Activated naive CD8-positive, alpha-beta T cell treated with anti-CD3 and anti-CD28 coated beads, Interleukin-2, amount 10 ng/mL, durations not matched to agents 7 days and 5 days (primary cell): ENCODE measurements around the gene PLEKHA5. TPM values are rescaled to one million over a fixed set of nuclear protein-coding genes. Genes with fewer than 3 reads are reported as not detected.

ENCODE experiments used
- ATAC-seq: fragments of 150-1000 bp; cut with Tn5 transposase; one replicate; pipeline ENCODE4 v1.10.0; 2021; ENCODE audit warnings: low read depth, moderate library complexity
- POLR2A ChIA-PET: fragments of 350-600 bp; sonication (Branson Sonifier 250); formaldehyde crosslinking; loops from one replicate; lab custom pipeline; 2021; ENCODE audit warnings: antibody characterized with exemption; lab: Charles Lee
- DNase-seq: peaks from one replicate; pipeline ENCODE4 v3.0.0; 2021
- H3K27ac Mint-ChIP-seq: one replicate; pipeline ENCODE4 v1.8.0; 2022; ENCODE audit warnings: mild to moderate bottlenecking, mixed read lengths
- H3K27me3 Mint-ChIP-seq: one replicate; pipeline ENCODE4 v1.8.0; 2022; ENCODE audit warnings: mild to moderate bottlenecking, moderate library complexity, mixed read lengths
- H3K36me3 Mint-ChIP-seq: one replicate; pipeline ENCODE4 v1.8.0; 2021; ENCODE audit warnings: mild to moderate bottlenecking, mixed read lengths
- H3K4me1 Mint-ChIP-seq: one replicate; pipeline ENCODE4 v1.8.0; 2021; ENCODE audit warnings: mixed read lengths
- H3K4me3 Mint-ChIP-seq: one replicate; pipeline ENCODE4 v1.8.0; 2022; ENCODE audit warnings: mild to moderate bottlenecking, moderate library complexity, mixed read lengths
- H3K9me3 Mint-ChIP-seq: one replicate; pipeline ENCODE4 v1.8.0; 2021; ENCODE audit warnings: mixed read lengths
- total RNA-seq, 2 experiments: library from RNA; stranded (reverse); gene quantifications; one replicate each; pipeline ENCODE4 v1.2.3, GENCODE V29; 2021

PLEKHA5 gene
- total RNA-seq, 2 experiments from 2014 or later, result 4.4 to 5.5 TPM

DNA sequence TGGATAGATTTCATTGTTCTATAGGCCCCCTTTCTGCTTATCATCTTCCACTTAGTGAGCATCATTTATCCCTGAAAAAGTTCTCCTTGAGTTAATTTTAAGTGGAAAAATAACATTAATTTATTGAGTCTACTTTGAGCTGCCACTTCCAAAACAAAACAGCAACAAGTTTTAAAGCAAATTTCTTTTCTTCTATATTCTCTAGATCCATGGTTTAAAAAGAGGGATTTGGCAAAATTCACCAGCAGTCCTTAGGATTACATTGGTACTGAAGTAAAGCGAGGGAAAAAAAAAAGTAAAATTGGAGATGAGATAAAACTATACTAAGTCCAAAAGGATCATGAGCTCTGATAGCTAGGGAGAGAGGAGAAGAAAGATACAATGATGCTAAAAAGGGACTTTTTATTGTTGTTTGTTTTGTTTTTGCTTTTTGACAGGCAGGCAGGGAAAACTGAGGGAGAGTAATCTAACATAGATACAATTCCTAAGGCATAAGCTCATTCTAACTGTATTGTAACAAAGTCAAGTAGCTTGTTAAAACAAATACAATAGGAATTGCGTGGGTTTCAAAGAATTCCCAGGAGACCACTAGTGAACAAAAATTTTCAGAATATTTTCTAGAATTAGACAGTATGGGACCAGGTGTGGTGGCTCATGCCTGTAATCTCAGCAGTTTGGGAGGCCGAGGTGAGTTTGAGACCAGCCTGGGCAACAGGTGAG is 19.2 kb upstream of the PLEKHA5 start:
- Mint-ChIP-seq H3K9me3 (no peaks in the 10 kb centered on the region), H3K36me3 (no peaks in the 10 kb centered on the region), H3K4me3 (no peak overlapping the region), H3K27me3 (peaks cover 5% of the 10 kb centered on the region), H3K4me1 (no peaks in the 10 kb centered on the region), H3K27ac (no peak overlapping the region)
- ATAC-seq (no peak), DNase-seq (no peak)
- POLR2A ChIA-PET, result no interaction called here

DNA sequence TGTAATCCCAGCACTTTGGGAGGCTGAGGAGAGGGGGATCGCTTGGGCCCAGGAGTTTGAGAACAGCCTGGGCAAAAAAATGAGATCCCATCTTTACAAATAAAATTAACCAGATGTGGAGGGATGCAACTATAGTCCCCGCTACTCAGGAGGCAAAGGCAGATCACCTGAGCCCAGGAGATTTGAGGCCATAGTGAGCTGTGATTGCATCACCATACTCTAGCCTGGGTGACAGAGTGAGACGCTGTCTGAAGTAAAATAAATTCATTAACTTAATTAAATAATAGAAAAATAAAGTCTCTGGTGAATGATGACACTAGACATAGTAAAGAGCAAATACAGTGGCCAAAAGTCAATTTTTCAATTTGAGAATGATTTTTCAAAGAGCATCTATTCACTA is 16.1 kb upstream of the PLEKHA5 start:
- Mint-ChIP-seq H3K9me3 (no peaks in the 10 kb centered on the region), H3K4me3 (no peak overlapping the region), H3K27ac (no peak overlapping the region), H3K4me1 (no peaks in the 10 kb centered on the region), H3K27me3 (peaks cover 5% of the 10 kb centered on the region), H3K36me3 (no peaks in the 10 kb centered on the region)
- POLR2A ChIA-PET, result no interaction called here
- ATAC-seq, result no peak
- no peak for DNase-seq

- ATAC-seq, result no peak
- Mint-ChIP-seq H3K27ac (no peak overlapping the region), H3K27me3 (peaks cover 8% of the 10 kb centered on the region), H3K36me3 (no peaks in the 10 kb centered on the region), H3K4me3 (no peak overlapping the region), H3K9me3 (no peaks in the 10 kb centered on the region), H3K4me1 (no peaks in the 10 kb centered on the region)
- POLR2A ChIA-PET, result no interaction called here
- no peak for DNase-seq
Observed at GRCh38 chr12:19115285-19115684, 14.2 kb upstream of the PLEKHA5 start.

GRCh38 chr12:19119440-19119839 is 10.1 kb upstream of the PLEKHA5 start:
- no peak overlapping the region for H3K4me3 Mint-ChIP-seq

DNA sequence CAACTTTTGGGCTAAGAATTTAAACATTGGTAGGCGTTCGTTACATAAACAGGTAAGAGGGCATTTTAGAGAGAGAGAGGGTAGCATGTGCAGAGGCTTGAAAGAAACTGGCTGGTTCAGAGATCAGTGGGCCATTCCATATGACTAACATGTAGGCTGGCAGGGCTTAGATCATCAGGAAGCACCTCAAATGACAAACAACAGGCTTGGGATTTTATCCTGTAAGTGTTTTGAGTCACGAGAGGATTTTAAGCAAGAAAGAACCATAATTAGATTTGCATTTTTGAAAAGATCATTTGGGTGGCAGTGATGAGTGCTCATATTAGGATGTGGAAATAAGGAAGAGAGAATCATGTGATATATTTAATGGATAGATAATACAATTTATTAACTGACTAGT is 8.7 kb upstream of the PLEKHA5 start:
- H3K4me1 Mint-ChIP-seq, result no peaks in the 10 kb centered on the region
- no peak overlapping the region for H3K4me3 Mint-ChIP-seq
- DNase-seq (no peak), ATAC-seq (no peak)
- no peak overlapping the region for H3K27ac Mint-ChIP-seq
- no peaks in the 10 kb centered on the region for H3K36me3 Mint-ChIP-seq
- H3K9me3 Mint-ChIP-seq, result no peaks in the 10 kb centered on the region
- POLR2A ChIA-PET, result no interaction called here
- peaks cover 5% of the 10 kb centered on the region for H3K27me3 Mint-ChIP-seq

More at GRCh38 chr12:19119440-19119839, 10.1 kb upstream of the PLEKHA5 start:
- ATAC-seq (no peak), DNase-seq (no peak)
- no peaks in the 10 kb centered on the region for H3K9me3 Mint-ChIP-seq
- POLR2A ChIA-PET, result no interaction called here
- H3K36me3 Mint-ChIP-seq, result no peaks in the 10 kb centered on the region
- H3K27me3 Mint-ChIP-seq, result peaks cover 5% of the 10 kb centered on the region
- no peak overlapping the region for H3K27ac Mint-ChIP-seq
- H3K4me1 Mint-ChIP-seq, result no peaks in the 10 kb centered on the region

DNA sequence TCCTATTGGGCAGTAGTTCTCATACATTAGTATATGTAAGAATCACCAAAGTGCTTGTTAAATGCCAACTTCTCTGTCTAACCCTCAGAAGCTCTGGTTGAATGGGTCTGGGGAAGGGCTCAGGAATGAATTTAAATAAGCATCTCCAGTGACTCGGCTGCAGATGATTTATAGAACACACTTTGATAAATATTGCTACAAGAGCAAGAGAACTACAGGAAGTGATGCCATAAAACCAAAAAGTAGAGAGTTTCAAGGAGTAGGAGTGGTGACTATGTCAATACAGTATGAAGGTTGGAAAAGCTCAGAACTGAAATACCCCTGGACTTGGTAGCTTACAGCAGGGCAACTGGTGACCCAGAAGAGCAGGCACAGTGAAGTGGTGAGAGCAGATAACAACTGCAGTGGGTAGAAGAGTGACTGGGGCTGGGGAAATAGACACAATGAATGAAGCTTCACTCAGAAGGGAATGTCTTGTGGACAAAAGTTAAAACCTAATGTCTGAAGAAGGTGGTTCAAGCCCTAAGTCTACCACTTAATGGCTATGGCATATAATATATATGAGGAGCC is 8.0 kb upstream of the PLEKHA5 start:
- no peak for DNase-seq
- Mint-ChIP-seq H3K4me3 (no peak overlapping the region), H3K9me3 (no peaks in the 10 kb centered on the region), H3K27ac (no peak overlapping the region), H3K27me3 (peaks cover 5% of the 10 kb centered on the region), H3K4me1 (no peaks in the 10 kb centered on the region), H3K36me3 (no peaks in the 10 kb centered on the region)
- ATAC-seq, result no peak
- POLR2A ChIA-PET, result no interaction called here

DNA sequence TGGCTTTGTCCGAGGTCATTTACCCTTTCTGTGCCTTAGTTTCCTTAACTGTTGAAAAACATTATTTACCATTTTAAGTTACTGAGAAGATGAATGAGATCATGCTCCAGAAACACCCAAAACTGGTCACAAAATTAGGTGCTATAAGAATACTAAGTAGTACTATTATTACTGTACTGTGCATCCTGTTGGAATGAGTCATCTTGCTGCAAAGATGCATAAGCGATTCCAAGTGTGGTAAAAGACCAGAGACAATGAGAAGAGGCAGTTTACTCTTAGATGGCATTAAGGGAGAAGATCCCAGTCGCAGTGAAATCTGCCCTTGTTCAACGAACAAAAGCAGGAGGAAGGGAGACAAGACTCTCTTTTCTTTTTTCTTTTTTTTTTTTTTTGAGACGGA is 4.2 kb upstream of the PLEKHA5 start:
- no peak overlapping the region for H3K4me3 Mint-ChIP-seq

GRCh38 chr12:19127270-19127669 is 2.3 kb upstream of the PLEKHA5 start:
- Mint-ChIP-seq H3K4me3 (no peak overlapping the region), H3K4me1 (peaks cover 11% of the 10 kb centered on the region), H3K27ac (no peak overlapping the region), H3K27me3 (peaks cover 29% of the 10 kb centered on the region), H3K36me3 (no peaks in the 10 kb centered on the region), H3K9me3 (peaks cover 5% of the 10 kb centered on the region)
- DNase-seq (no peak), ATAC-seq (no peak)
- POLR2A ChIA-PET, result no interaction called here

More for the DNA sequence above, 4.2 kb upstream of the PLEKHA5 start:
- ATAC-seq, result no peak
- Mint-ChIP-seq H3K36me3 (no peaks in the 10 kb centered on the region), H3K9me3 (peaks cover 5% of the 10 kb centered on the region), H3K27me3 (peaks cover 18% of the 10 kb centered on the region), H3K4me1 (peaks cover 3% of the 10 kb centered on the region), H3K27ac (no peak overlapping the region)
- no peak for DNase-seq
- POLR2A ChIA-PET, result no interaction called here

DNA sequence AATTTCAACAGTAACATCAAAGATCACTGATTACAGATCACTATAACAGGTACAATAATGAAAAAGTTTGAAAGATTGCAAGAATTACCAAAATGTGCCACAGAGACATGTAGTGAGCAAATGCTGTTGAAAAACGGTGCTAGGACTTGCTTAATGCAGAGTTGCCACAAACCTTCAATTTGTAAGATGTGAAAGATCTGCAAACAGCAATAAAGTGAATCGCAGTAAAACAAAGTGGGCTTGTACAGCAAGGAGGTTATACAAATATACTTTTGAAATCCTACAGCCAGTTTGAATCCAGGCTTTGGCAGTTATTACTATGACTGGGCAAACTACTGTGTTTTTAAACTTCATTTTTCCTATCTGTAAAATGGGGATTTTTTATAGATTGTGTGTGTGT is 1.0 kb upstream of the PLEKHA5 start:
- no peak overlapping the region for H3K27ac Mint-ChIP-seq

DNA sequence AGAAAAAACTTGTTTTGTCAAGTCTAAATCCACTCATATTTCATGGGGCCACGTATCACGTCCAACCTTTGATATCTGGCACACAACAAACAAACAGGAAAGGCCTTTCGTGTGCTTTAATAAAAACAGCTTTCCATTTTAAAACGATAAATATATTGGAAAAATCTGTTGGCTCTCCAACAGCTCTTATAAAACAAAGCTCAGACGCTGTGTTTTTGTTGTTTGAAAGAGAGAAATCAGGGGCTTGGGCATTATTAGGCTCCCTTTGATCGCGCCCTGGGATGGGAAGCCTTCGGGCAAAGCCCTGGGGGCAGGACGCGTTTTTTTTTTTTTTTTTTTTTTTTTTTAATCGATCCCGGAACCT is 429 bp upstream of the PLEKHA5 start:
- POLR2A ChIA-PET, result interaction anchor here (0.7 kb wide), 1 partner anchor 35 kb away, joined by 3 read pairs; no protein-coding TSS in a partner anchor
- Mint-ChIP-seq H3K9me3 (peaks cover 5% of the 10 kb centered on the region), H3K4me3 (peak overlapping the region; percentile 72), H3K27me3 (peaks cover 40% of the 10 kb centered on the region), H3K27ac (peak overlapping the region; percentile 12), H3K4me1 (peaks cover 11% of the 10 kb centered on the region), H3K36me3 (no peaks in the 10 kb centered on the region)
- ATAC-seq (no peak), DNase-seq (no peak)

More for the DNA sequence above, 1.0 kb upstream of the PLEKHA5 start:
- Mint-ChIP-seq H3K4me3 (no peak overlapping the region), H3K36me3 (no peaks in the 10 kb centered on the region), H3K27me3 (peaks cover 38% of the 10 kb centered on the region), H3K4me1 (peaks cover 11% of the 10 kb centered on the region), H3K9me3 (peaks cover 5% of the 10 kb centered on the region)
- no peak for DNase-seq
- POLR2A ChIA-PET, result interaction anchor here (0.7 kb wide), 1 partner anchor 35 kb away, joined by 3 read pairs; no protein-coding TSS in a partner anchor
- ATAC-seq, result no peak

DNA sequence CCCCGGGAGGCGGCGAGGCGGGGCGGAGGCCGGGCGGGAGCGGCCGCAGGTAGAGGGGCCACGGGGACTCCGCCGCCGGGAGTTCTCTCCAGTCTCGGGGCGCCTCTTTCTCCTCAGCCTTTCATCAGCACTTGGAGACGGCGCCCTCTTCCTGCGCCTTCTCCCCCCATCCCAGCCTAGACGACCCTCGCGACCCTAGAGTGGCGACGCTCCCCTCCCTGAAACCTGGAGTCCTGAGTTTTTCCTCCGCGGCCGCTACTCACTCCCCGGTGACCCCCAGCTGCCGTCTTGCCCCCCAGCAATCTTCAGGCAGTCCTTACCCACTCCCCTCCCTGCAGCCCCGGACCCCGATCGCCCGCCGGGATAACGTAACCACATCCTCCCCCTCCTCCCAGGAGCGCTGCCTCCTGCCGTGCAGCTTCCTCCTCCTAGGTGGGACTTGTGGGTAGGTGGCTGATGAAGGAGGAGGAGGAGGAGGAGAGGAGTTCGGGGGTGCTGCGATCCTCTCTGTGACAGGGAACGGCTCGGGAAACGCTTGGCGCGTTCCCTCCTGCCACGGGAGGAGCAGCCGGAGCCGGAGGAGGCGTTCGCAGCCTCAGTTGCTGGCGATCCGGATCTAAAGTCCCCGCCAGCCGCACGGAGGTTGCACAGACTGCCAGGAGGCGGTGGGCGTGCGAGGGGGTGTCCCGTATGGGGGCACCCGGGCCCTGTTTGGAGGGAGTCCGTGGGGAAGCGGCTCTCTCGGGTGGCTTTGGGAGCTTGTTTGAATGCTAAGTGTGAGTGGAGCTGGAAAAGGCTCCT is 891 bp downstream of the PLEKHA5 start:
- POLR2A ChIA-PET, result no interaction called here

GRCh38 chr12:19131025-19131444 is 1.5 kb downstream of the PLEKHA5 start:
- Mint-ChIP-seq H3K4me3 (peak overlapping the region; percentile 74), H3K27me3 (peaks cover 38% of the 10 kb centered on the region), H3K36me3 (no peaks in the 10 kb centered on the region), H3K27ac (no peak overlapping the region), H3K9me3 (peaks cover 5% of the 10 kb centered on the region), H3K4me1 (peaks cover 11% of the 10 kb centered on the region)
- ATAC-seq, result no peak
- DNase-seq, result no peak
- POLR2A ChIA-PET, result no interaction called here

More for the DNA sequence above, 891 bp downstream of the PLEKHA5 start:
- ATAC-seq (peak; percentile 30), DNase-seq (peak; percentile 51)
- no peak overlapping the region for H3K27ac Mint-ChIP-seq
- no peaks in the 10 kb centered on the region for H3K36me3 Mint-ChIP-seq
- peaks cover 11% of the 10 kb centered on the region for H3K4me1 Mint-ChIP-seq
- peaks cover 5% of the 10 kb centered on the region for H3K9me3 Mint-ChIP-seq
- peak overlapping the region; percentile 74 for H3K4me3 Mint-ChIP-seq
- peaks cover 38% of the 10 kb centered on the region for H3K27me3 Mint-ChIP-seq

DNA sequence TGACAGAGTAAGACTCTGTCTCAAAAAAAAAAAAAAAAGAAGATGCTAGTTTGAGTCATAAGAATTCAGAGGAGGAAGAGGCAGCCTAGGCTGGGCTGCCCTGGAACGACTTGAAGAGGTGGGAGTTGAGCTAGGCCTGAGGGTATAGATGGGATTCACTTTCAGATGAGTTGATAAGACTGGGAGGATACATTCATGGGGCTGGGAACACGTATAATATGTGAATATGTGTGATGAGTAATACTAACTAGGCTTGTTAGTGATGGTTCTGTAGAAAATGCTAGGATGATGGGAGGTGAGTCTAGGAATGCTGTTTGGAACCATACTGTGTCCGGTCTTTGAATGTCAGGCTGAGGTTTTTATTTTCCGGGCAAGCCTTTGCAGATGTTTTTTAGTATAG is 9.0 kb downstream of the PLEKHA5 start:
- H3K27ac Mint-ChIP-seq, result no peak overlapping the region
- ATAC-seq (no peak), DNase-seq (no peak)
- POLR2A ChIA-PET, result no interaction called here
- H3K4me3 Mint-ChIP-seq, result no peak overlapping the region
- no peaks in the 10 kb centered on the region for H3K36me3 Mint-ChIP-seq
- H3K27me3 Mint-ChIP-seq, result peaks cover 1% of the 10 kb centered on the region
- H3K9me3 Mint-ChIP-seq, result no peaks in the 10 kb centered on the region
- H3K4me1 Mint-ChIP-seq, result no peaks in the 10 kb centered on the region
